Activated CD8-positive, alpha-beta memory T cell treated with anti-CD3 and anti-CD28 coated beads, Interleukin-2, amount 50 U/mL, for 1 hour (primary cell): Measurements from ENCODE around the gene XPO1.

Experiments
- DNase-seq: peaks from one replicate; pipeline ENCODE4 v3.0.0-alpha.2; 2020; ENCODE audit errors: extremely low read depth

The XPO1 gene

GRCh38 chr2:61434314-61434713 lies 103.8 kb downstream of the XPO1 start:
- DNase-seq: no peak

- no peak for DNase-seq
Measured at GRCh38 chr2:61433606-61434005, 104.5 kb downstream of the XPO1 start.

- DNase-seq: no peak
Measured at GRCh38 chr2:61432990-61433389, 105.2 kb downstream of the XPO1 start.

- DNase-seq: no peak
Measured at GRCh38 chr2:61431345-61431744, 106.8 kb downstream of the XPO1 start.
